ENCODE data around the gene ASMT. TPM values are rescaled to one million over a fixed set of nuclear protein-coding genes. Genes with fewer than 3 reads are reported as not detected.

ASMT gene
- total RNA-seq, 6 donors from 2014 or later = 2.2 TPM; not detected in 5

- TF ChIP-seq CTCF (IDR thresholded peaks at IDR 0.05) = peak; percentile 65 to 81 (median 73)
- no peak for TF ChIP-seq EP300 (IDR thresholded peaks at IDR 0.05)
- no peak for TF ChIP-seq POLR2AphosphoS5 (IDR thresholded peaks at IDR 0.05)
- no peak for TF ChIP-seq POLR2A (IDR thresholded peaks at IDR 0.05)
- 24 to 32% methylated on average over 4 of the region's 4 CpGs for WGBS, 2 donors
- Histone ChIP-seq H3K4me3 (no peak overlapping the region), H3K4me1 (no peaks in the 10 kb centered on the region), H3K9me3 (no peaks in the 10 kb centered on the region), H3K27ac (no peak overlapping the region), H3K27me3 (no peaks in the 10 kb centered on the region), H3K36me3 (no peaks in the 10 kb centered on the region)
- peak; percentile 66 to 84 for ATAC-seq (ENCODE audit: low FRiP score in 2 of 2)
- DNase-seq = peak in 1 of 2 donors; percentile 56
Measured at GRCh38 chrX:1581132-1581531, 33.7 kb upstream of the ASMT start.

- no peak for DNase-seq
- Histone ChIP-seq H3K9me3 (no peaks in the 10 kb centered on the region), H3K4me1 (peaks cover 0 to 6% (median 3%) of the 10 kb centered on the region in 4 donors), H3K27me3 (no peaks in the 10 kb centered on the region), H3K36me3 (no peaks in the 10 kb centered on the region), H3K4me3 (no peak overlapping the region), H3K27ac (no peak overlapping the region)
- no peak for ATAC-seq (ENCODE audit: low FRiP score in 2 of 2)
- no peak for TF ChIP-seq POLR2A (IDR thresholded peaks at IDR 0.05)
- no peak for TF ChIP-seq EP300 (IDR thresholded peaks at IDR 0.05)
- no peak for TF ChIP-seq CTCF (IDR thresholded peaks at IDR 0.05)
- no peak for TF ChIP-seq POLR2AphosphoS5 (IDR thresholded peaks at IDR 0.05)
- 43 to 52% methylated on average over 25 to 26 of the region's 27 CpGs for WGBS, 2 donors
Measured at GRCh38 chrX:1582686-1583437, 32.0 kb upstream of the ASMT start.

GRCh38 chrX:1584237-1585011 lies 30.4 kb upstream of the ASMT start:
- H3K4me1 ChIP-seq = peaks cover 0 to 6% (median 3%) of the 10 kb centered on the region in 4 donors
- no peak overlapping the region for H3K4me3 ChIP-seq
- no peak for TF ChIP-seq POLR2AphosphoS5 (IDR thresholded peaks at IDR 0.05)
- TF ChIP-seq POLR2A (IDR thresholded peaks at IDR 0.05) = no peak
- no peak for TF ChIP-seq CTCF (IDR thresholded peaks at IDR 0.05)
- TF ChIP-seq EP300 (IDR thresholded peaks at IDR 0.05) = no peak
- H3K36me3 ChIP-seq = no peaks in the 10 kb centered on the region
- no peaks in the 10 kb centered on the region for H3K9me3 ChIP-seq
- H3K27ac ChIP-seq = no peak overlapping the region
- ATAC-seq (ENCODE audit: low FRiP score in 2 of 2) (no peak), DNase-seq (peak in 1 of 2 donors; percentile 32)
- 91 to 95% methylated on average over 7 to 8 of the region's 8 CpGs for WGBS, 2 donors
- H3K27me3 ChIP-seq = no peaks in the 10 kb centered on the region

GRCh38 chrX:1587161-1587560 lies 27.7 kb upstream of the ASMT start:
- Histone ChIP-seq H3K27ac (no peak overlapping the region), H3K36me3 (no peaks in the 10 kb centered on the region), H3K4me3 (no peak overlapping the region), H3K9me3 (no peaks in the 10 kb centered on the region), H3K4me1 (peaks cover 0 to 6% (median 3%) of the 10 kb centered on the region in 4 donors), H3K27me3 (no peaks in the 10 kb centered on the region)
- 12 to 39% methylated on average over 5 of the region's 5 CpGs for WGBS, 2 donors
- no peak for ATAC-seq (ENCODE audit: low FRiP score in 2 of 2)
- DNase-seq = no peak
- TF ChIP-seq POLR2A (IDR thresholded peaks at IDR 0.05) = no peak
- no peak for TF ChIP-seq CTCF (IDR thresholded peaks at IDR 0.05)
- no peak for TF ChIP-seq EP300 (IDR thresholded peaks at IDR 0.05)
- TF ChIP-seq POLR2AphosphoS5 (IDR thresholded peaks at IDR 0.05) = no peak
